ENCODE results near the gene ZCCHC9.
"Not testable (repeated sequence)": the region's sequence is repeated elsewhere in the genome, so short reads cannot be mapped to it uniquely, and the experiment has no call there.

GRCh38 chr5:81262796-81263195 is 38.6 kb upstream of the ZCCHC9 start:
- TF ChIP-seq CTCF (IDR thresholded peaks at IDR 0.05); EZH2 (IDR thresholded peaks at IDR 0.05; ENCODE audit: borderline replicate concordance, insufficient read depth, low read depth, low read length, poor library complexity, severe bottlenecking): not testable (repeated sequence)

All from B cell (primary cell).